Psoas muscle (tissue), 8 donors: ENCODE measurements around the gene OR10A2. TPM values are rescaled to one million over a fixed set of nuclear protein-coding genes. Genes with fewer than 3 reads are reported as not detected.
"Not testable (repeated sequence)": the region's sequence is repeated elsewhere in the genome, so short reads cannot be mapped to it uniquely, and the experiment has no call there.

Experiments used
- ATAC-seq, 4 donors: fragments of 200-7000 bp; cut with Tn5 transposase; one replicate each; pipeline ENCODE4 v1.9.1; 2020; ENCODE audit warnings: moderate library complexity in 3 of 4, mild to moderate bottlenecking in 2 of 4
- DNase-seq, 2 donors: peaks; one replicate each; pipeline ENCODE4 v3.0.0-alpha.2; 2020
- H3K27ac ChIP-seq: fragments of 200-600 bp; one replicate; pipeline ENCODE4 v1.8.0; 2022
- H3K27me3 ChIP-seq, 3 donors: fragments of 200-600 bp in 1 of 3; one replicate each; pipeline versions ENCODE4 v1.6.1 to v1.8.0; 2013 to 2022; ENCODE audit warnings: low read length in 2 of 3, mild to moderate bottlenecking in 2 of 3, moderate library complexity in 1 of 3; ENCODE audit not compliant: insufficient read depth in 3 of 3
- H3K36me3 ChIP-seq, 2 donors: fragments of 200-600 bp in 1 of 2; one replicate each; pipeline versions ENCODE4 v1.6.1 to v1.8.0; 2013 to 2022; ENCODE audit warnings: low read depth in 1 of 2, mild to moderate bottlenecking in 1 of 2, moderate library complexity in 1 of 2; ENCODE audit not compliant: insufficient read depth in 1 of 2
- H3K4me1 ChIP-seq: fragments of 200-600 bp; one replicate; pipeline ENCODE4 v1.8.0; 2022
- H3K4me3 ChIP-seq: fragments of 200-600 bp; one replicate; pipeline ENCODE4 v1.8.0; 2022; ENCODE audit warnings: mild to moderate bottlenecking
- H3K9me3 ChIP-seq: fragments of 200-600 bp; one replicate; pipeline ENCODE4 v1.8.0; 2022
- CTCF ChIP-seq: fragments of 200-600 bp; IDR thresholded peaks from one replicate; pipeline ENCODE4 v1.8.0; 2022; ENCODE audit warnings: antibody characterized with exemption
- WGBS, 3 donors: extraction: QIAGEN DNeasy Blood & Tissue Kit; methylation state at CpG; one replicate each; pipeline versions ENCODE4 v1.1.6 to v1.1.7; 2013; 5-methylcytosine and 5-hydroxymethylcytosine counted together
- intact Hi-C, 2 donors: fragments of 100-400 bp; cut with DNase I; formaldehyde crosslinking; loops; one replicate each; pipeline versions ENCODE4 v1.11.0 to v1.14.2; 2022
- polyA plus RNA-seq, 3 donors: library from polyadenylated mRNA; stranded (reverse); fragments of 200-250 nt; gene quantifications; one replicate each; pipeline ENCODE4 v1.2.3, GENCODE V29; 2013
- total RNA-seq, 4 donors: library from RNA; stranded (reverse); fragmentation: NEBNext Ultra II Directional in 2 of 4; extraction: Animal tissue kit (Norgen Biotek cat#: 25700) in 2 of 4; gene quantifications; one replicate each; pipeline versions ENCODE4 v1.2.1 to v1.2.4, GENCODE V29; 2021 to 2023
- donor health status: healthy with polysubstance abuse.
- donor health status: DM: no; HTN: no; CAD: no; lungs with moderate emphysema.
- donor health status: Bipolar disorder and iron deficiency.
- donor health status: healthy.
- donor health status: DM: yes; HTN: yes; CAD: no.
- donor health status: DM: no; HTN: no; CAD: no.
- donor health status: DM: no; HTN: no; CAD: no.
- donor health status: DM: yes; HTN: yes; CAD: no.

The OR10A2 gene
- total and polyA plus RNA-seq, 7 donors = not detected

DNA sequence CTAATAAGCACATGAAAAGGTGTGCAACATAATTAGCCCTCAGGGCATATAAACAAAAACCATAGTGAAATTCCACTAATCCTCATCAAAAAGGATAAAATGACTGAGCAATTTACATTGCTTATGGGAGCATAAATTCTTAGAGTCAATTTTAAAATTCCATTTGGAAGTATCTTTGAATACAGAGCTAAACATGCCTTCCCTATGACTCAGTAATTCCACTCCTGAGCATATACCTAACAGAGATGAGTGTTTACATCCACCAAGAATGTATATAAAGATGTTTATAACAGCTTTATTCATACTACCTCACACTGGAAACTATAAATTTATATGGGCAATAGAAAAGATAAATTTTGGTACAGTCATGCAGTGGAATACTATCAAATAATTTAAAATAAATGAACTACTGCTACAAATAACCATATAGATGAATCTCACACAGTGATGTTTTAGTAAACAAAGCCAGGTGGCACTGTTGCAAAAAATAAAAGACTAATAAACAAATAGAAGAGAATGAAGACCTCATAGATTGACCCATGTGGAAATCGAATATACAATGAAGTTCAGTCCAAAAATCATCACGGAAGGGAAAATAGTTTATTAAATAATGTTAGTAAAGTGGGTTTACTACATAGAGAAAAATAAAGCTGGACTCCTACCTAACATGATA, 37.6 kb downstream of the OR10A2 start:
- ATAC-seq = no peak
- Histone ChIP-seq H3K27me3 (no peaks in the 10 kb centered on the region), H3K4me1 (no peaks in the 10 kb centered on the region), H3K9me3 (no peaks in the 10 kb centered on the region), H3K36me3 (no peaks in the 10 kb centered on the region), H3K4me3 (no peak overlapping the region), H3K27ac (no peak overlapping the region)
- DNase-seq = no peak
- TF ChIP-seq CTCF = peak; percentile 6
- intact Hi-C loops = no loop called here
- 59 to 78% (median 60%) methylated on average over 2 of the region's 2 CpGs for WGBS, 3 donors

DNA sequence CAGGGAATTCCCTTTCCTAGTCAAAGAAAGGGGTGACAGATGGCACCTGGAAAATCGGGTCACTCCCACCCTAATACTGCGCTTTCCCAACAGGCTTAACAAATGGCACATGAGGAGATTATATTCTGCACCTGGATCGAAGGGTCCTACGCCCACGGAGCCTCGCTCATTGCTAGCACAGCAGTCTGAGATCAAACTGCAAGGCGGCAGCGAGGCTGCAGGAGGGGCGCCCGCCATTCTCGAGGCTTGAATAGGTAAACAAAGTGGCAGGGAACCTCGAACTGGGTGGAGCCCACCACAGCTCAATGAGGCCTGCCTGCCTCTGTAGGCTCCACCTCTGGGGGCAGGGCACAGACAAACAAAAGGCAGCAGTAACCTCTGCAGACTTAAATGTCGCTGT, 41.9 kb downstream of the OR10A2 start:
- ATAC-seq, H3K4me1 ChIP-seq, intact Hi-C loops, H3K9me3 ChIP-seq, H3K27me3 ChIP-seq, H3K36me3 ChIP-seq, H3K27ac ChIP-seq, H3K4me3 ChIP-seq, DNase-seq: not testable (repeated sequence)
- WGBS, 3 donors = 82 to 92% (median 84%) methylated on average over 13 of the region's 13 CpGs

- no peak for DNase-seq
- intact Hi-C loops = no loop called here
- H3K4me1 ChIP-seq = no peaks in the 10 kb centered on the region
- no peaks in the 10 kb centered on the region for H3K36me3 ChIP-seq
- WGBS, 3 donors = 91 to 95% (median 92%) methylated on average over 3 of the region's 3 CpGs
- TF ChIP-seq CTCF = no peak
- H3K4me3 ChIP-seq = no peak overlapping the region
- H3K9me3 ChIP-seq = no peaks in the 10 kb centered on the region
- ATAC-seq = no peak
- H3K27ac ChIP-seq = no peak overlapping the region
- H3K27me3 ChIP-seq = no peaks in the 10 kb centered on the region
These were observed 48.5 kb downstream of the OR10A2 start for GRCh38 chr11:6911378-6911777.

DNA sequence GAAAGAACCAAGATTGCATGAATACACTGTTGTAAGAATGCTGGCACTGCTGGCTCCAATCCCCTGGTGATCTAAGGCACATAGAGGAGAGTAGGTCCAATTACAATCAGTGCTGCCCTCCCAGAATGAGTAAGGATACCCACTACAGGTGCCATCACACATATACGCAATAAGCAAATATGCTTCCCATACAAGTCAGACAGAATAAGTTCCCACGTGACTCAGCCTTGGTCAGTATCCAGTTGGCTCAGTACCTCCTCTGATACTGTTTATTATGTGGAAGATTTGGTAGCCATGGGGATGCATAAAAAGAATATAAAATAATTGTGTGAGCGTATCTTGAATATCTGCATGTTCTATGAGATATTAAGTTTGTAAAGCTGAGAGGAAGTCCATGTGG, 49.1 kb downstream of the OR10A2 start:
- no peaks in the 10 kb centered on the region for H3K36me3 ChIP-seq
- WGBS, 3 donors = 50 to 55% (median 51%) methylated on average over 3 of the region's 3 CpGs
- H3K27ac ChIP-seq = no peak overlapping the region
- DNase-seq = no peak
- no peaks in the 10 kb centered on the region for H3K27me3 ChIP-seq
- intact Hi-C loops = no loop called here
- no peak for ATAC-seq
- no peaks in the 10 kb centered on the region for H3K4me1 ChIP-seq
- no peak for TF ChIP-seq CTCF
- no peak overlapping the region for H3K4me3 ChIP-seq
- H3K9me3 ChIP-seq = no peaks in the 10 kb centered on the region

GRCh38 chr11:6919698-6920097, 56.8 kb downstream of the OR10A2 start:
- Histone ChIP-seq H3K4me3 (no peak overlapping the region), H3K36me3 (no peaks in the 10 kb centered on the region), H3K9me3 (no peaks in the 10 kb centered on the region), H3K27me3 (no peaks in the 10 kb centered on the region), H3K27ac (no peak overlapping the region), H3K4me1 (no peaks in the 10 kb centered on the region)
- 25 to 54% (median 47%) methylated on average over 2 of the region's 2 CpGs for WGBS, 3 donors
- intact Hi-C loops = no loop called here
- TF ChIP-seq CTCF = no peak
- ATAC-seq (no peak), DNase-seq (no peak)
